CD4-positive, alpha-beta T cell treated with Interleukin-12 subunit alpha and Interleukin-12 subunit beta, for 1 hour (primary cell): ENCODE data around the gene RCAN2.
"Not testable (repeated sequence)": the region's sequence is repeated elsewhere in the genome, so short reads cannot be mapped to it uniquely, and the experiment has no call there.

Source experiments
- DNase-seq: peaks from one replicate; pipeline ENCODE4 v3.0.0-alpha.2; 2020

Gene RCAN2

DNA sequence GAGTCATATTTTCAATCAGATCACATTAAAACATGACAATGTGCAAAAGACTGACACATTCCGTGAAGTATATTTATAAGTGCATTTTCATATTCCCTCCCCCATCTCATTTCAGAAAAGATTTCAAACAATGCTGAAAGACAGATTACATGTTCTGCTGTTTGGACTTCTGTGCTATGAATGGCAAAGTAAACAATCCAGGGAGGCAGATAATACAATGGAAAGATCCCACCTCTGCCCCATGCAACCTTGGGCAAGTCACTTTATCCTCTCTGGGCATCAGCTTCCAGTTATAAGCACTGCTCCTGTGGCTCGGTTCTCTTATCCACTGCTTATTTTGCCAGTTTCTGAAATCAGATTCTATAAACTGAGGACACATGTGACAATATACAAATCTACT is 110.2 kb downstream of the RCAN2 start:
- DNase-seq: no peak

DNA sequence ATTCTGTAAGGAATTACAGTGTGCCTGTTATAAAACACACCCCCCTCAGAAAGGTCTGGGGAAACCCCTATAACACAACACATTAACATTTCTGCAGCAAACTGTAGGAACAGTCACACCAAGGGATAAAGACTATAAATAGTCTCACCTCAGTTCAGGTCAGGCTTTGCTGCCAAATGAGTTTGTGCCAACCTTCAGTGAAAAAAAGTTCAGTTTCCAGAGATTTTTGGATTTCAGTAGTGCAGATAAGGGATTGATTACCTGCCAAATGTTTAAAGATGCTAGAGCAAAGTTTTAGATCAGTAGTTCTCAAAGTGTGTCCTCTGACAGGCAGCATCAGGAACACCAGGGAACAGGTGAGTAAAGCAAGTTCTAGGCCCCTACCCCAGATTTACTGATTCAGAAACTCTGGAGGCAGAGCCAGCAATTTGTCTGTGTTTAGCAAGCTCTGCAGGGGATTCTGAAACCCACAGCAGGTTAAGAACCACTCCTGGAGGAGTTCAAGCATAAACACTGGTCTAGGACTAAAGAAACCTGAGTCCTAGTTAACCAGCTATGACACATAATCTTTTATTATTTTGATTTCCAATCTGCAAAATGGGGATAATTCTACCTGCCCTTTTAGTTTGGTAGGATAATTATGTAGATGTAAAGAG is 111.0 kb downstream of the RCAN2 start:
- no peak for DNase-seq

- DNase-seq: no peak
These were observed 112.3 kb downstream of the RCAN2 start for GRCh38 chr6:46378882-46379416.

GRCh38 chr6:46378161-46378881 is 112.9 kb downstream of the RCAN2 start:
- no peak for DNase-seq

GRCh38 chr6:46377209-46377608 is 114.0 kb downstream of the RCAN2 start:
- no peak for DNase-seq

DNA sequence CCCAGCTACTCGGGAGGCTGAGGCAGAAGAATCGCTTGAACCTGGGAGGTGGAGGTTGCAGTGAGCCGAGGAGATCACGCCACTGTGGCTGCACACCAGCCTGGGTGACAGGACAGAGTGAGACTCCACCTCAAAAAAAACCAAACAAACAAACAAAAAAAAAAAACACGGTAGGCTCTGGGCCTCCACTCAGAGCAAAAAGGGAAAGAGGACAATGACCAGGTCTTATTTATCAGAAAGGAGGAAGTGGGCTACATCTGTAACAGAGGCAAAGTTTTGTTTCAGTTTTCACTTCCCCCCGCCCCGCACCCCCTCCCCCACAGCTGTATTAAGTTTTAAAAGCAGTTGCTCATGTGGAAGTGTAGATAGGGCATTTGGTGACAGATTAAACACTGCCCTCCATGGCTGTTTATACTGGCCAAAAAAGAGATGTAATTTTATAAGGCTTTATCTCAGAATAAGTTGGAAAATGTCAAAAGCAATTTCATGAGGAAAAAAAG is 114.6 kb downstream of the RCAN2 start:
- no peak for DNase-seq

DNA sequence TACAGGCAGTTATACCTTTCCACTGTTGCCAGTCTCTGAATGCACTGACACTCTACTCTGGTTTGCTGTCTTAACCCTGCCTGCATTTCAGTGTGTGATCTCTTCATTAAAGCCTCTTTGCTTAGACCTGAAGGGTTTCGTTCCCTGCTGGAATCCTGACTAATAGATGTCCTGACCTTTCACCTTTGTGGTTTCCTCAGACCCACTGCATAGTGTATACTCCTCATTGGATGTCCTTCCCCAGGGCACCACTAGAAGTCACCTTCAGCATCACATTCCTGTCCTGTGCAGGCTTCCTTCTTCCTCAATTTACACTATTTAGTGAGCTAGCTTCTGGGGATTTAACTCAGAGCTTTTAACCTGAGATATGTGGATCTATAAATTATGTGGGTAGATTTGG is 120.6 kb downstream of the RCAN2 start:
- DNase-seq: no peak

- no peak for DNase-seq
These were observed 123.1 kb downstream of the RCAN2 start for GRCh38 chr6:46368169-46368536.

DNA sequence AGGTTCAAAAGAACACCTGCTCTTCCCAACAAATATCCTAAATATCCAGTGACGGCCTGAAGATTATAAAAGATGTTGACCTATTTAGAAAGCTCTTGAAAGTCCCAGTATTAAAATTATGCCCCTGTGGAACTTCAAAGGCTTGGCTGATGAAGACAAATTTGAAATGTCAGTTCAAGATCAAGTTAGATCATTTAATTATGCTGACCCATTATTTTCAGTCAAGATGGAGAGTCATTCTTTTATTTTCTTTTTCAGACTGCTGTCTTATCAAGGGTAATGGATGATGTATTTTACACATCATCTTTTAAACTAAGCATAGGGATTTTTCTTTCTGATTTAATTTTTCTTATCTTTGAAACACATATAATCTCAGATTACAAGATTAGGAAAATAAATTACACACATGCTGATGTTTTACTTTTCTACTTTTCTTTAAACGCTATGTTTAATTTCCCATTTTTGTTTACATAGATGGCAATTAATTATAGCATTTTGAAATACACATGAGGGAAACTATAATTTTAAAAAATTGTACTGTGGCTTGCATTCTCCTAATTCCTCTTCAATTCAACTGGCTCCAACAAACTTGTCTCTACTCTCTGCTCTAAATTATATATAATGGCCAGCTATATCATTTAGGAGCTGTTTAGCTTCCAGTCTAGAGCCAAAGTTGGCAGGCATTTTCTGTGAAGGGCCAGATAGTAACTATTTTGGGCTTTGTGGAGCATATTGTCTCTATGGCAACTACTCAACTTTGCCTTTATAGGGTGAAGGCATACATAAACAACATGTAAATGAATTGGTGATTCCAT is 123.7 kb downstream of the RCAN2 start:
- DNase-seq: no peak

GRCh38 chr6:46366190-46366900 is 124.9 kb downstream of the RCAN2 start:
- no peak for DNase-seq

- no peak for DNase-seq
These were observed 133.7 kb downstream of the RCAN2 start for GRCh38 chr6:46357591-46357990.

DNA sequence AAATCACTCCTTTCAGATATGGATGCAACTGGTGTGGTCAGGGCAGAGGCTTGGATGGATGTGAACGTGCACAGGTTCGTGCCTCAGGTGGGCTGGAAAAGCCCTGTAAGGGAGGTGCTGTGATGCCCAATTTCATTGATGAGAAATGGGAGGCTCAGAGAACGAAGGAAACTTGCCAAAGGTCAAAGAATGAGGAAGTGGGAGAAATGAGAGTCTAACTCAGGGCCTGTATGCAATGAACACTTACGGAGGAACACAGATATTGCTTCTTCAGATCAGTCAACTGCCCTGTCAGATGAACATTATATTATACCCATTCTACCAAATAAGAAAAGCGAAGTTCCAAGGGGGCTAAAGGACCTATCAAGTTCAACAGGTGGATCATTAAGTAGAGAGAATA is 134.7 kb downstream of the RCAN2 start:
- DNase-seq: no peak

- no peak for DNase-seq
These were observed 137.7 kb downstream of the RCAN2 start for GRCh38 chr6:46353528-46353927.

GRCh38 chr6:46352541-46353268 is 138.5 kb downstream of the RCAN2 start:
- no peak for DNase-seq

DNA sequence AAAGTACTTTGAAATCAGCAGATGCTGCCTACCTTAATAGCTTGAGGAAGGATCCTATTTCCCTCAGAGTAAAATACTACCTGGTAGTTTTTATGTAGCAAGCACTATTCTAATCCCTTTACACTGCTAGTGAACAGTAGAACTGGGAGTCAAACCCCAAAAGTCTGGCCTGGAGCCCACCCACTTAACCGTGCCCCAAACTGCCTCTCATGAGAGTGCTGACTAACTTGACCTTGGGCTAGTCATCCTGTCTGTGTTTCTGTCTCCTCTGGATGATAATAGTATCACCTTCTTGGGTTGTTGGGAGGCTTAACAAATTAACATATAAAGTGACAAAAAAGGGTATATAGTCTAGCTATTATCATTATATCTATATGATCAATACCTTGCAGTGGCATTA is 140.5 kb downstream of the RCAN2 start:
- DNase-seq: no peak

- no peak for DNase-seq
These were observed 143.6 kb downstream of the RCAN2 start for GRCh38 chr6:46347669-46348068.

- DNase-seq: no peak
These were observed 151.0 kb downstream of the RCAN2 start for GRCh38 chr6:46340246-46340645.

GRCh38 chr6:46338131-46338530 is 153.1 kb downstream of the RCAN2 start:
- DNase-seq: no peak

DNA sequence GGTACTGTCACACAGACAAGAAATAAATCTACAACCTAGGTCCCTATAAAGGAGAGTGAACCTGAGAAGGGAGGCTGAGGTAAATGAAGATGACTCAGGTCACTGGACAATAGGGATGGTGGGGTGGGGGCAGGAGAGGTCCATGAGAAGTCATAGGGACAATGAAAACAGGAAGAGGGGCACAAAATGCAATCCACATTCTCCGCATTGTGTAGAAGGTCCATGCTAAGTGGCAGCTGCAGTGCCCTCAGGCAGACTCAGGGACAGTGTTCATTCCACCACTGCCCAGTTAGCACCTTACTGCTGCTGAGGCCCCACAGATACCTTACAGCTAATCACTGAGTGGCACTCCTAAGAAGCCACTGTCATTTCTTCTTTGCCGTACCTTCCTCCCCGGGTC is 156.8 kb downstream of the RCAN2 start:
- DNase-seq: no peak

- no peak for DNase-seq
These were observed 157.8 kb downstream of the RCAN2 start for GRCh38 chr6:46333481-46333880.

DNA sequence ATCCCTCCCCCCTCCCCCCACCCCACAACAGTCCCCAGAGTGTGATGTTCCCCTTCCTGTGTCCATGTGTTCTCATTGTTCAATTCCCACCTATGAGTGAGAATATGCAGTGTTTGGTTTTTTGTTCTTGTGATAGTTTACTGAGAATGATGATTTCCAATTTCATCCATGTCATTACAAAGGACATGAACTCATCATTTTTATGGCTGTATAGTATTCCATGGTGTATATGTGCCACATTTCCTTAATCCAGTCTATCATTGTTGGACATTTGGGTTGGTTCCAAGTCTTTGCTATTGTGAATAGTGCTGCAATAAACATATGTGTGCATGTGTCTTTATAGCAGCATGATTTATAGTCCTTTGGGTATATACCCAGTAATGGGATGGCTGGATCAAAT is 158.8 kb downstream of the RCAN2 start:
- not testable (repeated sequence) for DNase-seq

DNA sequence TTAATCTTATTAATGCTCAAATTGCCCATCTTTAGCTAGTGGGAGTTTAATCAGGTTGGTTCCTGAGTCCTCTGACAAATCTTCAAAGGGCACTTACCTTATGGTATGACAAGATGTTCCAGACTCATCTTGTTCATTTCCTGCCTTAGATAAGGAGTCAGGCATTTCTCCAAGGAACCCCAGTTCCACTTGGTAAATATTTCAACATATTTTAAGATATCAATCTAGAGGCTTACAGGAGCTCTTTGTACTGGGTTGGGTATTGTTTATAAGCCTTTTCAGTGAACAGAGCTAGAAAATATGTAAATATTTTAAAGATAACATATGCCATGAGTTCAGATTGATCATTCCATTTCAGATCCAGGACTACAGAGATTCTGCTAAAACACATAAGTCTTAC is 159.8 kb downstream of the RCAN2 start:
- DNase-seq: no peak
